Sigmoid colon (tissue), 7 donors: ENCODE measurements around the gene WDR73. TPM values are rescaled to one million over a fixed set of nuclear protein-coding genes. Genes with fewer than 3 reads are reported as not detected.
"Not testable (repeated sequence)": the region's sequence is repeated elsewhere in the genome, so short reads cannot be mapped to it uniquely, and the experiment has no call there.

Experiments
- DNase-seq: peaks from one replicate; pipeline ENCODE4 v3.0.0-alpha.2; 2019
- H3K27ac ChIP-seq, 4 donors: fragments of 200-600 bp; sonication (generic); one replicate each; pipeline ENCODE4 v1.5.1; 2016 to 2019; ENCODE audit warnings: mild to moderate bottlenecking in 1 of 4
- H3K27me3 ChIP-seq, 3 donors: fragments of 200-600 bp; sonication (generic); one replicate each; pipeline ENCODE4 v1.5.1; 2019; ENCODE audit warnings: mild to moderate bottlenecking in 1 of 3
- H3K36me3 ChIP-seq, 4 donors: fragments of 200-600 bp; sonication (generic); one replicate each; pipeline ENCODE4 v1.5.1; 2016 to 2019
- H3K4me1 ChIP-seq, 4 donors: fragments of 200-600 bp; sonication (generic); one replicate each; pipeline ENCODE4 v1.5.1; 2017 to 2019
- H3K4me3 ChIP-seq, 4 donors: fragments of 200-600 bp; sonication (generic); one replicate each; pipeline ENCODE4 v1.5.1; 2017 to 2019; ENCODE audit warnings: mild to moderate bottlenecking in 2 of 4, moderate library complexity in 1 of 4
- H3K9me3 ChIP-seq, 4 donors: fragments of 200-600 bp in 3 of 4; sonication (generic) in 3 of 4; one replicate each; pipeline versions ENCODE4 v1.5.1 to v1.6.1; 2013 to 2019
- CTCF ChIP-seq, 4 experiments: fragments of 450-650 bp in 3 of 4; fragments of 200-600 bp in 1 of 4; IDR thresholded peaks; one replicate each; pipeline ENCODE4 v1.5.1; 2016 to 2019; ENCODE audit warnings: antibody characterized with exemption in 4 of 4, mild to moderate bottlenecking in 3 of 4, moderate library complexity in 2 of 4
- EP300 ChIP-seq, 4 donors: sonication (generic); formaldehyde crosslinking; IDR thresholded peaks; one replicate each; pipeline ENCODE4 v1.6.1; 2017; ENCODE audit warnings: antibody characterized with exemption in 4 of 4
- POLR2A ChIP-seq, 2 donors: fragments of 450-650 bp; IDR thresholded peaks; one replicate each; pipeline ENCODE4 v1.6.1; 2016; ENCODE audit warnings: antibody characterized with exemption in 2 of 2, mild to moderate bottlenecking in 2 of 2, moderate library complexity in 2 of 2
- POLR2AphosphoS5 ChIP-seq, 4 donors: sonication (generic); formaldehyde crosslinking; IDR thresholded peaks; one replicate each; pipeline ENCODE4 v1.6.1; 2017; ENCODE audit warnings: antibody characterized with exemption in 4 of 4
- WGBS, 2 donors: extraction: QIAGEN DNeasy Blood & Tissue Kit; methylation state at CpG; one replicate each; pipeline ENCODE4 v1.1.7; 2013; 5-methylcytosine and 5-hydroxymethylcytosine counted together
- intact Hi-C: fragments of 100-400 bp; cut with DNase I; formaldehyde crosslinking; loops from one replicate; pipeline ENCODE4 v1.15.1; 2023
- polyA plus RNA-seq, 3 donors: library from polyadenylated mRNA; stranded (reverse); fragments of 200-250 nt; gene quantifications; one replicate each; pipeline ENCODE4 v1.2.3, GENCODE V29; 2013
- total RNA-seq, 4 donors: library from RNA; depleted of rRNA; stranded (reverse); fragments of >200 nt; gene quantifications; one replicate each; pipeline ENCODE4 v1.1.0, GENCODE V29; 2016
- donor health status: healthy with polysubstance abuse.
- donor health status: Bipolar disorder and iron deficiency.
- donor health status: healthy.

The WDR73 gene
- total and polyA plus RNA-seq, 7 donors, result 6.7 to 22.7 (median 17.1) TPM

- Histone ChIP-seq H3K4me1 (peaks cover 0 to 22% (median 6%) of the 10 kb centered on the region in 4 donors), H3K9me3 (no peaks in the 10 kb centered on the region), H3K36me3 (peaks cover 28 to 100% (median 64%) of the 10 kb centered on the region in 4 donors), H3K4me3 (no peak overlapping the region), H3K27me3 (no peaks in the 10 kb centered on the region), H3K27ac (no peak overlapping the region)
- TF ChIP-seq EP300 (IDR thresholded peaks at IDR 0.05), result no peak
- no peak for TF ChIP-seq POLR2A (IDR thresholded peaks at IDR 0.05)
- no peak for TF ChIP-seq CTCF (IDR thresholded peaks at IDR 0.05)
- no peak for TF ChIP-seq POLR2AphosphoS5 (IDR thresholded peaks at IDR 0.05)
- intact Hi-C loops, result no loop called here
- DNase-seq, result no peak
These were observed 6.4 kb downstream of the WDR73 start for GRCh38 chr15:84647726-84648125.

- 91 to 96% methylated on average over 10 of the region's 10 CpGs for WGBS, 2 donors
- Histone ChIP-seq H3K9me3 (no peaks in the 10 kb centered on the region), H3K4me3 (no peak overlapping the region), H3K36me3 (peaks cover 32 to 100% (median 71%) of the 10 kb centered on the region in 4 donors), H3K27ac (no peak overlapping the region), H3K4me1 (peaks cover 0 to 14% (median 0%) of the 10 kb centered on the region in 4 donors), H3K27me3 (no peaks in the 10 kb centered on the region)
- no peak for TF ChIP-seq POLR2AphosphoS5 (IDR thresholded peaks at IDR 0.05)
- no peak for TF ChIP-seq EP300 (IDR thresholded peaks at IDR 0.05)
- TF ChIP-seq POLR2A (IDR thresholded peaks at IDR 0.05), result no peak
- no peak for TF ChIP-seq CTCF (IDR thresholded peaks at IDR 0.05)
- no peak for DNase-seq
- intact Hi-C loops, result no loop called here
These were observed 8.1 kb downstream of the WDR73 start for GRCh38 chr15:84645997-84646396.

DNA sequence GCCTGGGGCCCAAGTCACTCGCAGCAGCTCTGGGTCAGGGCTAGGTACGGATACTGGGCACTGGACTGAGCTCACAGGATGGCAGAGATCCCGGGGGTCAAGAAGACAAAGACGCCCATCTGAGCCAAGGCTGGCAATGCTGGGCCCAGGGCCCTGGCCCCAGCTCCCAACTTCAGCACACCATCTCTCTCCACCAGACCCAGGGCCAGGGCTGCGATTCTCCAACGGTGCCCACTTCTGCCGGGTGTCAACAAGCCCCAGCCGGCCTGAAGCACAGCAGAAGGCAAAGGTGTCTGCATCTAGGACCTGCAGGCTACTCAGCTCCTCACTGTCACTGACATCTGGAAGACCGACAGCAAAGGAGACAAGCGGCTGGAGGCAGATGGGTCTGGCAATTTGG, 8.6 kb downstream of the WDR73 start:
- 97% methylated on average over 10 of the region's 10 CpGs for WGBS, 2 donors
- intact Hi-C loops, result no loop called here
- TF ChIP-seq CTCF (IDR thresholded peaks at IDR 0.05) (no peak), POLR2AphosphoS5 (IDR thresholded peaks at IDR 0.05) (no peak), EP300 (IDR thresholded peaks at IDR 0.05) (no peak), POLR2A (IDR thresholded peaks at IDR 0.05) (no peak)
- Histone ChIP-seq H3K27ac (no peak overlapping the region), H3K27me3 (no peaks in the 10 kb centered on the region), H3K4me3 (no peak overlapping the region), H3K4me1 (peaks cover 0 to 14% (median 0%) of the 10 kb centered on the region in 4 donors), H3K36me3 (peaks cover 35 to 100% (median 74%) of the 10 kb centered on the region in 4 donors), H3K9me3 (no peaks in the 10 kb centered on the region)
- DNase-seq, result peak; percentile 56

DNA sequence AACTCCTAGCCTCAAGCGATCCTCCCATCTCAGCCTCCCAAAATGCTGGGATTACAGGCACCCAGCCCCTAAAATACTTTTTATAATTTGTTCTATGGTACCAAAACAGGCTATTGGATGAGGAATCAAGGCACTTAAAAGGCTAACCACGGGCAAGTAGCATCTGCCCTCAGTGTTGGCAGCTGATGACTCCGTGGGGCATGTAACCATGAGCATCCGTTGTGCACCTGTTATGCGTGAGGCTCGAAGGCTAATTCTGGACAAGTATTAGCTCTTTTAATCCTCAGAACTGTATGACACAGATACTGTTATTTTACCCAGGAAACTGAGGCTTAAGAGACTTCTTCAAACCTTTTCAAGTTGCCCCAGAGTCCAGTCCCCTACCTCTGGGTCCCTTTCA, 10.2 kb downstream of the WDR73 start:
- H3K4me1 ChIP-seq, result peaks cover 0 to 2% (median 0%) of the 10 kb centered on the region in 4 donors
- no peaks in the 10 kb centered on the region for H3K27me3 ChIP-seq
- H3K9me3 ChIP-seq, result no peaks in the 10 kb centered on the region
- WGBS, 2 donors, result 90 to 94% methylated on average over 6 of the region's 6 CpGs
- H3K27ac ChIP-seq, result no peak overlapping the region
- DNase-seq, result peak; percentile 11
- no peak overlapping the region for H3K4me3 ChIP-seq
- H3K36me3 ChIP-seq, result peaks cover 50 to 100% (median 81%) of the 10 kb centered on the region in 4 donors
- no peak for TF ChIP-seq POLR2A (IDR thresholded peaks at IDR 0.05)
- intact Hi-C loops, result no loop called here

GRCh38 chr15:84642640-84643039, 11.4 kb downstream of the WDR73 start:
- intact Hi-C loops, H3K4me3 ChIP-seq, H3K4me1 ChIP-seq, DNase-seq, H3K9me3 ChIP-seq, H3K27me3 ChIP-seq, H3K27ac ChIP-seq: not testable (repeated sequence)
- 73 to 97% methylated on average over 2 of the region's 2 CpGs for WGBS, 2 donors
- H3K36me3 ChIP-seq, result peaks cover 40 to 100% (median 75%) of the 10 kb centered on the region in 4 donors

- H3K4me1 ChIP-seq, intact Hi-C loops, H3K9me3 ChIP-seq, DNase-seq, H3K27me3 ChIP-seq, H3K4me3 ChIP-seq, H3K27ac ChIP-seq: not testable (repeated sequence)
- H3K36me3 ChIP-seq, result peaks cover 38 to 99% (median 70%) of the 10 kb centered on the region in 4 donors
- WGBS, 2 donors, result 91 to 94% methylated on average over 9 of the region's 9 CpGs
These were observed 12.2 kb downstream of the WDR73 start for GRCh38 chr15:84641871-84642270.
